NCI-H774 (cell line): Measurements from ENCODE around the gene EDRF1.
A peak's percentile ranks its signal among the peaks of the same experiment; 100 is the strongest.
"Not testable (repeated sequence)": the region's sequence is repeated elsewhere in the genome, so short reads cannot be mapped to it uniquely, and the experiment has no call there.

Source experiments
- DNase-seq: peaks from one replicate; lab custom pipeline; 2025; lab: John Stamatoyannopoulos, UW

EDRF1 gene

GRCh38 chr10:125707541-125708468, 11.7 kb upstream of the EDRF1 start:
- no peak for DNase-seq

- no peak for DNase-seq
These were observed 10.5 kb upstream of the EDRF1 start for GRCh38 chr10:125708971-125709503.

- DNase-seq = no peak
These were observed 9.7 kb upstream of the EDRF1 start for GRCh38 chr10:125709553-125710474.

GRCh38 chr10:125711110-125711750, 8.3 kb upstream of the EDRF1 start:
- DNase-seq = no peak

- DNase-seq = not testable (repeated sequence)
These were observed 4.8 kb upstream of the EDRF1 start for GRCh38 chr10:125714728-125715127.

GRCh38 chr10:125720002-125720382, 483 bp downstream of the EDRF1 start:
- no peak for DNase-seq

- DNase-seq = no peak
These were observed 1.5 kb downstream of the EDRF1 start for GRCh38 chr10:125721035-125721434.

GRCh38 chr10:125722811-125723210, 3.3 kb downstream of the EDRF1 start:
- DNase-seq = no peak

- no peak for DNase-seq
These were observed 7.4 kb downstream of the EDRF1 start for GRCh38 chr10:125726914-125727313.

- DNase-seq = no peak
These were observed 7.9 kb downstream of the EDRF1 start for GRCh38 chr10:125727436-125727835.

GRCh38 chr10:125734148-125734547, 14.6 kb downstream of the EDRF1 start:
- DNase-seq = no peak

- no peak for DNase-seq
These were observed 15.3 kb downstream of the EDRF1 start for GRCh38 chr10:125734823-125735222.

- no peak for DNase-seq
These were observed 18.7 kb downstream of the EDRF1 start for GRCh38 chr10:125738206-125738605.

GRCh38 chr10:125739994-125740679, 20.6 kb downstream of the EDRF1 start:
- no peak for DNase-seq

- no peak for DNase-seq
These were observed 23.0 kb downstream of the EDRF1 start for GRCh38 chr10:125742465-125742864.

GRCh38 chr10:125744909-125745308, 25.4 kb downstream of the EDRF1 start:
- no peak for DNase-seq

GRCh38 chr10:125747417-125747816, 27.9 kb downstream of the EDRF1 start:
- no peak for DNase-seq

GRCh38 chr10:125756196-125756595, 36.7 kb downstream of the EDRF1 start:
- DNase-seq = peak; percentile 56

GRCh38 chr10:125756853-125757487, 37.5 kb downstream of the EDRF1 start:
- DNase-seq = no peak

GRCh38 chr10:125757742-125758141, 38.2 kb downstream of the EDRF1 start:
- DNase-seq = no peak

GRCh38 chr10:125761961-125762360, 42.5 kb downstream of the EDRF1 start:
- DNase-seq = no peak
